Measurements from ENCODE around the gene GHR.
"Not testable (repeated sequence)": the region's sequence is repeated elsewhere in the genome, so short reads cannot be mapped to it uniquely, and the experiment has no call there.

The GHR gene

DNA sequence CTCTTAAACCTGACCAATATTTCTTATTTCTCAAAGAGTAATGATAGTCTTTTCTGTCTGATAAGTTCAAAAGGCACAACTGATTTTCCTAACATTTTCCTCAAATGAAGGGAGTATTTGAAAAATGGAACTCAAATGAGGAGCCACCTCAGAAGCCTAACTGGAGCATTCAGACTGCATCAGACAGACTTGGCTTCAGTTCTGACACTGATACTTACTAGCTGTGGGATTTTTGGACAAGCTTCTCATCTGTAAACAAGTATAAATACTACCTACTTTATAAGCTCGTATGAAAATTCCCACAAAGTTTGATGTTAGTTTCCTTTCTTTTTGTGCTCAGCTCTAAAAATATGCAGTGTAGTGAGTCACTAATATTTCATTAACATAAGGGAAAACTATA is 225.7 kb downstream of the GHR start:
- no peak for DNase-seq

DNA sequence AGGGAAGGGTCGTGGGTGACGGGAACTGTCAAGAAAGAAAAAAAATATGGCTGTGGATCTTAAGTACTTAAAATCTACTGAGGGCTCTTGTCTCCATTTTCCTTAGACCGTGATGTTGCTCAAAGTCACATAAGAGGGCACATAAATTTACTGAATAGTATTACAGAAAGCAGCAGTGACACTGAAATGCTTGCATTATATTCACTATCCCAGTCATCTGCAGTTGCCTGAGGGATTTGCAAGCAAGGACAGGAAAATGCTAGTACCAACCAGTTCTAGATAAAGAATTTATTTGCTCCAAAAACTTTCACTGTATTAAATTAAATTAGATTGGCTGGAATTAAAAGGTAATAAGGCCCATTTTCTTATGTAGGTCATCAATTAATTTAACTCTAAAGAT is 226.8 kb downstream of the GHR start:
- DNase-seq: no peak

DNA sequence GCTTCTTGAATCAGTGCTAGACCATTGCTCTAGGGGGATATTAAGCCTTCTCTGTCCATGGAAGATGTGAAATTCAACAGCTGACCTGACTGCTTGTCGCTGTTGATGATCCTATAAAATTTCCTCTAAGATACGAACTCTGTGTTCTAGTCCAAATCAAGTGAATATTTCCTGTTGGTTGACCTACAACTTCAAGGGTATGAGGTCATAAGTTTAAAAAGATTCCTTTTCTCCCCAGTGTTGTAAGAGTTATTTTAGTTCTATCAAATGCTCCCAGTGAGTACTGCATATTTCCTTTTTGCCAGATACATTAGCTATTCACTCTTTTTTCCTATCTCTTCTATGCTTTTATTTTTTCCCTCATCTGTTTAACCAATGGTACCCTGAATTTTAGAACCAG is 230.5 kb downstream of the GHR start:
- no peak for DNase-seq

DNA sequence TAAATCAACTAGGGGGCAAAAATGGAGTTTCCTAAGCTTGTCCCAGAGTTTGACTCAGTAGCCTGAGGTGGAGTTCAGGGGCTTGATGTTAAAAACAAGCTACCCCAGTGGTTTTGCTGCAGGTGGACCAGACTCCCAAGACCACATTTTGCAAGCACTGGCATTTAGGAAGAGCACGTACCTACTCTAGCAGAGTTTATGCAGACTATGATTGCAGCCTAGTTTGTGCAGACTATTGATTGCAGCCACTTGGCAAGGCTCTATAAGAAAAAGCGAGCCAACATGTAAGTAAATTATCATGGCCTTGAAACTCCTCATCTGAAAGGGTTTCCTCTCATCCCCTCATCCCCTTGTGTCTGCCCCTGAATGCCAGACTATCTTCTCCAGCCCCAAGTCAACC is 231.4 kb downstream of the GHR start:
- DNase-seq: no peak

DNA sequence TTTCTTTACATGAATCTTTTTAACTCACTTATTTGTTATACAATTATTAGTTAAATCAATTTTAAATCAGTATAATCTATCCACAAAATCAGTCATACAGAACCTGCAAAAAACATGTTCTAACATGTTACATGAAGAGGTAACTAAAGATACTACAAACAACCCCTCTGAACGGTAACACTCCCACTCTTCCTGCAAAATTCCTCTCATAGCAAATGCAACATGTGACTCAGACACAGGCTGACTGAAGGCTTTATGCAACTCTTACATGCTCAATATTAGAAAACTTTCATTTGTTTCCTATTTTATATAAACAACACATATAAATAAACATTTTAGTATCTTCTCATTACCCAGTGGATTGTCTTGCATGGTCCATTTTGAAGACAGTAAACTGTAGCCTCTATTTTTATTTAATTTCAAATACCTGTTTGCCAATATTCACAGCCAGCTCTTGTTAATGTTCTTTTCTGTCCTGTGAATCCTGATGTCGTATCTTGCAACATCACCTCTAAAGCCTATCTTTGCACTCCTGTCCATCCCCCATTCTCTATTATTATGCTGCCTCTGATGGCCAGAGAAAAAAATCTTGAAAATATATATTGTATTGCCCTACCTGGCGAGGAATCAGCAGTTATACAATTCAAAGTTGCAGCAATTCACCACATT is 232.9 kb downstream of the GHR start:
- no peak for DNase-seq

DNA sequence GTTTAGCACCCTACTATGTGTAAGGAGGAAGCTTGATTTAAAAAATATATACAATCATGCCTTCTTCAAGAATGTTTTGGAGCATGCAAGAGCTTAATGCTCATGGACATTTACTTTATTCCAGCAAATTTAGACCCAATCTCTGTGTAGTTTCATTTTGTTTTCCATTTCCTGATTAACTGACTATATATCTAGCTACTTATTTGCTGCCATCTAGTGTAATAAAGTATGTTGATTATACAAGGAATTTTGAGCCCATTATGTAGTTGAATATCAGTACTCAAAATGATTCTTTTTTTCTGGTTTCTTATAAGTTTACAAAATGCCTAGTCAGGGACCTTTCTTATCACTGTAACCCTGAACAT is 233.4 kb downstream of the GHR start:
- no peak for DNase-seq

DNA sequence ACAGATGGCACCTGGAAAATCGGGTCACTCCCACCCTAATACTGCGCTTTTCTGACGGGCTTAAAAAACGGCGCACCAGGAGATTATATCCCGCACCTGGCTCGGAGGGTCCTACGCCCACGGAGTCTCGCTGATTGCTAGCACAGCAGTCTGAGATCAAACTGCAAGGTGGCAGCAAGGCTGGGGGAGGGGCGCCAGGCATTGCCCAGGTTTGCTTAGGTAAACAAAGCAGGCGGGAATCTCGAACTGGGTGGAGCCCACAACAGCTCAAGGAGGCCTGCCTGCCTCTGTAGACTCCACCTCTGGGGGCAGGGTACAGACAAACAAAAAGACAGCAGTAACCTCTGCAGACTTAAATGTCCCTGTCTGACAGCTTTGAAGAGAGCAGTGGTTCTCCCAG is 236.6 kb downstream of the GHR start:
- DNase-seq: not testable (repeated sequence)

DNA sequence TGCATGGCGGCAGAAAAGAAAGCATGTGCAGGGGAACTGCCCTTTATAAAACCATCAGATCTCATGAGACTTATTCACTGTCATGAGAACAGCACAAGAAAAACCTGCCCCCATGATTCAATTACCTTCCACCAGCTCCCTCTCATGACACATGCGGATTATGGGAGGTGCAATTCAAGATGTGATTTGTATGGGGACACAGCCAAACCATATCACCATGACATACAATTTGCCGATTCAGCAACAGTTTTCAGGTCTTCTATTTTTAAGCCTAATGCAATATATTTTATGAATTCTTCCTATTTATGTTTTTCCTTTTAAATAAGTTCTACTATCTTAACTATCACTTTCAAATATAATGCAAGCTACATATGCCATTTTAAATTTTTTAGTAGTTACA is 242.6 kb downstream of the GHR start:
- DNase-seq: no peak

DNA sequence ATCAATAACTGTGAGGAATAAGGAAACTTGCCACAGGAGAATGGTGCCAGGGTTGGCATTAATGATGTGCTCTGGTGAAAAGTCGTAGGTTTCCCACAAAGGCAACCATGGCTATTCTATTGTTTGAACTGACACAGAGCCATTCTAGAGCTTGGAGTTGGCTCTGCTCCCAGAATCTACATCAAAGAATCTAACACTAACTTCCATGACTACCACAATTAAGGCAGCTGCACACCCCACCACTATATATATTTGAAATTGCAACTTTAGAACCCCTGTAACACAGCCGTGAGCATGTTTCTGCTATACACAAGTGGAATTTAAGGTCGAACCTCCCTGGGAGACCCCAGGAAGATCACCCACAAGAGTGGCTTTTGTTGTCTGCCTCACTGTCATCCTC is 243.6 kb downstream of the GHR start:
- DNase-seq: peak in 1 of 14 donors; percentile 2

DNA sequence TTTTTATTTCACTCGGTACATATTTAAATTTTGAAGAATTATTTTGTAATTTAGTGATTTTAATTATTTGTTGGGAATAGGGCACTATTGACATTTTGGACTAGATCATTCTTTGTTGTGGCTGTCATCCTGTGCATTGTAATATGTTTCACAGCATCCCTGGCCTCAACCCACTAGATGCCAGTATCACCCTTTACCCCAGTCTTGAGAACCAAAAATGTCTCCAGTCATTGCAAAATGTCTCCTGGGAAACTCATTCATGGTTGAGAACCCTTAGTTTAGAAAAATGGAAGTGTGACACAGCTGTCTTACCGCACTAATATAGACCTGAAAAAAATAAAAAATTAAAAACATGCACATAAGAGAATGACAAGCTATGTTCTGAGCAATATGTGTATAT is 245.0 kb downstream of the GHR start:
- DNase-seq: no peak

DNA sequence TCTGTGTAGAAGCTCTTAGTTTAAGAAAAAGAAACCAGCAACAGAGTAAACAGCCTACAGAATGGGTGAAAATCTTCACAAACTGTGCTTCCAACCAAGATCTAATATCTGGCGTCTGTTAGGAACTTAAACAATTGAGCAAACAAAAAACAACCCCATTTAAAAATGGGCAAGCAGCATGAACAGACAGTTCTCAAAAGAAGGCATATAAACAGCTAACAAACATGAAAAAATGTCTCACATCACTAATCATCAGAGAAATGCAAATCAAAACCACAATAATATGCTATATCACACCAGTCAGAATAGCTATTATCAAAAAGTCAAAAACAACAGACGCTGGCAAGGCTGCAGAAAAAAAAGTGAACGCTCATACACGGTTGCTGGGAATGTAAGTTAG is 249.7 kb downstream of the GHR start:
- no peak for DNase-seq

DNA sequence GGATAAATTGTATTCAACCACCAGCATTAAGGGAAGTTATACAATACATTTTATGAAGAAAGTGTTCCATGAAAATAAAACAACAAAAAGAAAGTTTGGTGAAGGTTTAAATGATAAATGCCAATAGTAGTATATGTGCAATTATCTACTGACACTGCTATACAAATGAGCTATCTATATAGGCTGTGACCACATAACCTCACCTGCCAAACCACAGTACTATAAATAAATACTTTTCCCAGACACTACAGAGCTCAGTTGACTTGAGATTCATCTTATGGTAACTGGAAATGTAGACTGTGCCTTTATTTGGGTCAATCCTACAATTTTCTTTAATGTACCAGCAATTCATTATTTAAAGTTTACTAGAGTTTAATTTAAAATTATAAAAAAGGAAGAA is 252.4 kb downstream of the GHR start:
- no peak for DNase-seq

DNA sequence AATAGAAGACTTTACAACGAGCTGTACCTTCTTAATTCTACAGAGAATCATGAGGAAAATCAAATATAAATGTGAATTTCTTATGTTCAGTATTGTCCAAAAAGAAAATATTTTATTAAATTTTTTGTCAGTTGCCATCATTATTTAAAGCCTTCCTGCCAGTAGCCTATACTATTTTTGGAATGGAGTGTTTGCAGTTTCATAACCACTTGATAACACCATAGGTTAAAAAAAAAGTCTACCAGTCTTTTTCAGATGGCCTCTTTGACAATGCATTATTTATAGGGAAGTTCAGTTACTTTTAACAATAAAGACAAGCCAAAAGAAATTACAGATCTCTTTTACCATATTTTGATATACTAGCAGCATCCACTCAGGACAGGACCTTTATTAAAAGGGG is 253.1 kb downstream of the GHR start:
- DNase-seq: no peak

DNA sequence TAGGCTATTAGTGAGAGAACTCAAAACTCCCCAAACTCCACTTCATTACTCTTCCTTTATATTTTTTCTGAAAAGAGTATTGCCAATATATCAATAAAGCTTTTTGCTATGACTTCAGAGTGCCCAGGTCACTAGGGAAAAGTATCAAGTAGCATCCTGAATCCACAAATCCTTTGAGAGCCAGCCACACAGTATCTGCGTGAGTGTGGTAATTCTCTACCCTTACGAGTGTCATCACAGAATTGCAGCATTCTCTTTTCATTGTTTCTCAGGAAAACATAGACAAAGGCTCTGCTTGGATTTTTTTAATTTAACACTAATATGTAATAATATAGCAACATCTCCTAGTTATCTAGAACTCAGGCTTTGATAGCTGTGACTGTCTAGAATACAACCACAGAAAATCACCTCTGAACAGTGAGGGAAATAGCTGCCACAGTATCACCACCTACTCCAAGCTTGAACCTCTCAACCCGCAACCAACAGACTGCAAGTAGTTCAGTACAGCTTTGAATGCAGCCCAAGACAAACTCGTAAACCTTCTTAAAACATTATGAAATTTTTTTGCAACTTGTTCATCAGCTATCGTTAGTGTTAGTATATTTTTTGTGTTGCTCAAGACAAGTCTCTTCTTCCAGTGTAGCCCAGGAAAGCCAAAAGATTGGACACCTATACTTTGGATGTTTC is 254.1 kb downstream of the GHR start:
- DNase-seq: no peak

DNA sequence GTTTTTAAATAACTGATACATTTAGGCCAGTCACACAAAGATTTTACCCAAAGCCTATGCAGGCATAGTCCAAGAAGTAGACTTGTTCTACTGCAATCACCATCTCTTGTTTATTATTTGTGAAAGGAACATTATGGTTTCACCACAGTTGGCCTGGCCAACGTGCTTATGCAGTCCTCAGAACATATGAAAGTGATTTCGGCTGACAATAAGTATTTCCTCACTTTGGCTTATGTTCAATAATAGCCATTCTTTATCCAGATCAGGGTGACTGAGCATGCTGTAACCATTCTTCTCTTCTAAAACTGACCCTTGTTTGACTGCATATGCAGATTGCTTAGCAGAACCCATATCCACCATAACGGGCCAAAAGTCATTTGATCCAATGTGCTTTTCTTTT is 256.8 kb downstream of the GHR start:
- DNase-seq: no peak

DNA sequence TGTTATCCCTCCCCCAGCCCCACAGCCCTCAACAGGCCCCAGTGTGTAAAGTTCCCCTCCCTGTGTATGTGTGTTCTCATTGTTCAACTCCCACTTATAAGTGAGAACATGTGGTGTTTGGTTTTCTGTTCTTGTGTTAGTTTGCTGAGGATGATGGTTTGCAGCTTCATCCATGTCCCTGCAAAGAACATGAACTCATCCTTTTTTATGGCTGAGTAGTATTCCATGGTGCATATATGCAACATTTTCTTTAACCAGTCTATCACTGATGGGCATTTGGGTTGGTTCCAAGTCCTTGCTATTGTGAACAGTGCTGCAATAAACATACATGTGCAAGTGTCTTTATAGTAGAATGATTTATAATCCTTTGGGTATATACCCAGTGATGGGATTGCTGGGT is 261.8 kb downstream of the GHR start:
- not testable (repeated sequence) for DNase-seq

DNA sequence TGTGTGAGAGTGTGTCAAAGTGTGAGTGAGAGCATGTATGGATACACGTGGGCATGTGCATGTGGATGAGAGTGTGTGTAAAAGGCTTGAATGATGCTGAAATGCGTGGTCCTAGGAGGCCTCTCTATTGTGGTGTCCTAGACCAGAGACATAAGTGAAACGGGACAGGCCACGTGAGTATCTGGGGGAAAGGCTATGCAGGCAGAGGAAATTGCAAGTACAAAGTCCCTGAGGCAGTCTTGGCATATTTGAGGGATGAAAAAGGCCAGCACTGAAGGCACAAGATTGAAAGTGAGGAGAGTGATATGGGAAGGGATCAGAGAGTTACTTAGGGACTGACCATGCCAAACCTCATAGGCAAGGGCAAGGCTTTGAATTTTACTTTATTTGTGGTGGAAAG is 266.2 kb downstream of the GHR start:
- DNase-seq: no peak

DNA sequence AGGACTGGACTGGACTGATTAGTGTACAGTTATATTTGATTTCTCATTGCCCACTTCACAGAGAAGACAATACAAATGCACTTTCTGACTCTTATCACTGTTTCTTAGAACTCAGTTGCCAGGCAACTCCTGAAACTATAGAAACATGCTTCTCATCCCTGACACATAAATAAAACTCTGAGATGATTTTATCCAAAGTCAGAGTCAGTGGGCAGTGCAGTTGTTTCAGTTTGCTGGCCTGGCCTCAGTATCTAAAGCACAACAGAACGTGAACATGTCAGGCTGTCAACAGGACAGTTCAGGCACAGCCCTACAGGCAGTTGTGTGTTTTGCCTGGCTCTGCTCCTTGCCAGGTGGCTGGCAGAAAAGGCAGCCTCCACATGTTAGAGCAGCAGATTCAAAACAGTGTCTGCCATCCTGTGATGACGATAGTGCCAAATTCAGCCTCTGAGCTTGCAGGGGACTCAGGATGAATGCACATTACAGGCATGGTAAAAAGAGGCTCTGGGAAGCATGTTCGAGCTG is 268.2 kb downstream of the GHR start:
- no peak for DNase-seq

DNA sequence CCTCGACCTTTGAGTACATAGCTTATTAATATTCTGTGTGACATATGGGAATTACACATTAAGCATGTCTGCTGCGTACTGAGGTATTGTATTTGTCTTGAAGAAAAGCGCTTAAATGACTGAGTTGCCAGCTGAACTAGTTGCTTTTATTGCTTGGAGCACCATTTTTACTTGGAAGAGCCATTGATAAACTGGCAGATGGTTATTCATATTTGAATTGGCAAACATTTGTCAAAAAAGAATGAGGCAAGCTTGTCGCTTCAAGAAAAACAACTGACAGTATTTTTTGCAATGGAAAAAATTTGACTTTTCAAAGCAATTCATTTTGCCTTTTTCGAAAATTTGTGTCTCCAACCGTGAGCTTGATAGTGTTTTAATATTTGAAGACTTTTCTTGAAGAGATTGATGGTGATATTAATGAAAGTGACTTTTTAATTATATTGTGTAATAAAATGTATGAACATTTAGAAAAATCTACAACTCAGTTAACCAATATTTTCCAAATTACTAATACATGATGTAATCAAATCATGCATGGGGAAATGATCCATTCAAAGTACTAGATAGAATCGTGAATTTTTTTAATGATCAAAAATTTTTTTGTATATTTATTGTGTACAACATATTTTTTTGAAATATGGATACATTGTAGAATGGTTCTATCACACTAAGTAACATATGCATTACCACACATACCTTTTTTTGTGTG is 278.3 kb downstream of the GHR start:
- DNase-seq: no peak

DNA sequence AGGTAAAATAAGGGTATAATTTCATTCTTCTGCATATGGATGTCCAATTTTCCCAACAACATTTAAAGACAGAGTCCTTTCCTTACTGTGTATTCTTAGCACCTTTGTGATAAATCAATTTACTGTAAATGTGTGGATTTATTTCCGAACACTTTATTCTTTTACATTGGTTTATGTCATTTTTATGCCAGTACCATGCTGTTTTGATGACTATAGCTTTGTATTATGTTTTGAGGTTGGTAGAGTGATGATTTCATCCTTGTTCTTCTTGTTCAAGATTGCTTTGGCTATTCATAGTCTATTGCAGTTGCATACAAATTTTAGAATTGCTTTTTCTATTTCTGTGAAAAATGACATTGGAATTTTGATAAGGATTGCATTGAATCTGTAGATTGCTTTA is 280.0 kb downstream of the GHR start:
- DNase-seq: no peak

DNA sequence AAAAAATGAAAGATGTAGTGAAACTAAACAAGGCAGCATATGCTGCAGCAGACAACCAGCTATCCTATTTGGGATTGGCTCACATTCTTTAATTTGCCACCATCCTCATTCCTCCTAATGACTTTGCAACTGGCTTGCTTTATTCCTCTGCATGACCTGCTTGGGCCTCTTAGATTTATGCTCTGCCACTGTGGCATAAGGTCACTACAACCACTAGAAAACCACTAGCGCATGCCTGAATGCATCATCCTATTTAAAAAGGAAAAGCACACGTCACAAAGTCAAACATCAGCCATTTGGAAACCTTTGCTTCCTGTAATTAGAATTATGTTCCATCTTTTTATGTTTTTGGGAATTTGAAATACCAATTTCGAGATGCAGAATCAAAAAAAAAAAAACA is 292.5 kb downstream of the GHR start:
- DNase-seq: no peak

DNA sequence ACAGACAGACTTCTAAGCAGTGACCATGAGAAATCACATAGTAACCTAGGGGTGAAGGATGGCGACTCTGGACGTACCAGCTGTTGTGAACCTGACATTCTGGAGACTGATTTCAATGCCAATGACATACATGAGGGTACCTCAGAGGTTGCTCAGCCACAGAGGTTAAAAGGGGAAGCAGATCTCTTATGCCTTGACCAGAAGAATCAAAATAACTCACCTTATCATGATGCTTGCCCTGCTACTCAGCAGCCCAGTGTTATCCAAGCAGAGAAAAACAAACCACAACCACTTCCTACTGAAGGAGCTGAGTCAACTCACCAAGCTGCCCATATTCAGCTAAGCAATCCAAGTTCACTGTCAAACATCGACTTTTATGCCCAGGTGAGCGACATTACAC is 295.4 kb downstream of the GHR start:
- DNase-seq: no peak

DNA sequence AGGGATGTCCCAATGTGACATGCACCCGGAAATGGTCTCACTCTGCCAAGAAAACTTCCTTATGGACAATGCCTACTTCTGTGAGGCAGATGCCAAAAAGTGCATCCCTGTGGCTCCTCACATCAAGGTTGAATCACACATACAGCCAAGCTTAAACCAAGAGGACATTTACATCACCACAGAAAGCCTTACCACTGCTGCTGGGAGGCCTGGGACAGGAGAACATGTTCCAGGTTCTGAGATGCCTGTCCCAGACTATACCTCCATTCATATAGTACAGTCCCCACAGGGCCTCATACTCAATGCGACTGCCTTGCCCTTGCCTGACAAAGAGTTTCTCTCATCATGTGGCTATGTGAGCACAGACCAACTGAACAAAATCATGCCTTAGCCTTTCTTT is 295.8 kb downstream of the GHR start:
- no peak for DNase-seq

DNA sequence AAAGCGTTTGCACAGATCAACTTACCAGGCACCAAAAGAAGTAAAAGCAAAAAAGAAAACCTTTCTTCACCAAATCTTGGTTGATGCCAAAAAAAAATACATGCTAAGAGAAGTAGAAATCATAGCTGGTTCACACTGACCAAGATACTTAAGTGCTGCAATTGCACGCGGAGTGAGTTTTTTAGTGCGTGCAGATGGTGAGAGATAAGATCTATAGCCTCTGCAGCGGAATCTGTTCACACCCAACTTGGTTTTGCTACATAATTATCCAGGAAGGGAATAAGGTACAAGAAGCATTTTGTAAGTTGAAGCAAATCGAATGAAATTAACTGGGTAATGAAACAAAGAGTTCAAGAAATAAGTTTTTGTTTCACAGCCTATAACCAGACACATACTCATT is 297.0 kb downstream of the GHR start:
- no peak for DNase-seq
